ENCODE results near the gene LHFPL2. TPM values are rescaled to one million over a fixed set of nuclear protein-coding genes. Genes with fewer than 3 reads are reported as not detected.

Gene LHFPL2
- total and polyA plus RNA-seq, 9 of the 15 experiments (the other 6 are each of a cell fraction or from before 2014, with no cell fraction given), result 1.0 to 6.6 (median 4.6) TPM

DNA sequence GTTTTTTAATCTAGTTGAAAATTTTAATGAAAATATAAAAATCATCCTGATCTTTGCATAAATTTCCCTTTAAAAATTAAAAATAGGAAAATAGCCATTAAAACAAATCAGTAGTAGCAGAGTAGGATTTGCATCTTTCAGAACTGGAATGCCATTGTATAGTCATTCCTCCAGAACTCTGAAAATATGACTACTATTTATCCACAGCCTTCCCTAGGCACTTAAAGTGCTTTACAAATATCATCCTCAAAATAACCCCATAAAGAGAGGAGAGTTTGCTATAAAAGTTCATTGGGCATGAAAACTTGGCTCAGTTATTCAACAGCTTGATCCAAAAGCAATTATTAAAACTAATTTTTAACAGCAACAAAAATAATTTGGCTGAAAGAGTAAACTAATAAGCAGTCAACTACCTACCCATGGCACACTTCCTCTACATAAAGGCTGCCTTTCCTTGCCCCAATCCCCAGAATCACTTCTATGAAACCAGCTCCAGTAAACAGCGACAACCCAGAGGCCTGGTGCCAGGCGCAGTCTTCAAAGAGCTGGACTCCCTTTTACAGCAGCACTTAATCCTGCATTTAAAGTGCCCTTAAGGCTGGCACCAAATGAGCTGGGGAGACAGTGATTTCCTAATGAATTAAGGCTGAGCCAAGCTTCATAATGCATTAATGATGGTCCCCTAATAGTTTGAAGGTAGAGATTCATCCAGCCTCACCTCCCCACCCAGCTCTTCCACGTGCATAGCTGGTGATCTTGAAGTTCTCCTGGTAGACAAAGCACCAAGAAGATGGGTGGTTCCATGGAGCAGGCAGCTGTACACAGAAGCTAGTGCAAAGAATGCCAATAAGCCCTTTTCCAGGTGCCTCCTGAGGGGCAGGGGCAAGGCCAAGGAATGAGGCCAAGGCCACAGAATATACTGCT is 36.1 kb downstream of the LHFPL2 start:
- Histone ChIP-seq H3K4me2 (ENCODE audit: insufficient read depth, low read length) (no peak overlapping the region), H2AFZ (ENCODE audit: low read depth, low read length) (no peak overlapping the region), H3K27me3 (ENCODE audit: control insufficient read depth in 2 of 2, insufficient read depth in 2 of 2, low read length in 2 of 2) (no peaks in the 10 kb centered on the region), H3K36me3 (ENCODE audit: control insufficient read depth, insufficient read depth, low read length) (no peaks in the 10 kb centered on the region), H4K20me1 (replicated peaks; ENCODE audit: control insufficient read depth, insufficient read depth, low read length) (no peaks in the 10 kb centered on the region), H3K27ac (ENCODE audit: extremely low read depth, low read depth, low read length) (no peak overlapping the region), H3K9me3 (replicated peaks; ENCODE audit: control insufficient read depth, insufficient read depth, low read depth, low read length) (no peaks in the 10 kb centered on the region), H3K4me3 (no peak overlapping the region), H3K4me1 (replicated peaks in 1 of 2; ENCODE audit: control insufficient read depth in 2 of 2, insufficient read depth in 2 of 2, low read length in 2 of 2) (peaks cover 3 to 14% of the 10 kb centered on the region in 2 experiments; a peak in 4 of 5 replicates), H3K9me1 (ENCODE audit: control insufficient read depth, insufficient read depth, low read length) (no peaks in the 10 kb centered on the region), H3K9ac (ENCODE audit: insufficient read depth in 1 of 2, low read depth in 2 of 2, low read length in 2 of 2) (no peak overlapping the region), H3K79me2 (ENCODE audit: control insufficient read depth, insufficient read depth, low read length) (no peaks in the 10 kb centered on the region)
- no peak for ATAC-seq
- ChIA-PET POLR2A (interaction anchor here (0.6 to 2.1 kb wide), 5 partner anchors 9 to 277 kb away, joined by 3 to 5 read pairs (median 3); no protein-coding TSS in a partner anchor), CTCF (ENCODE audit: low intra/inter-chr PET ratio) (no interaction called here)
- WGBS (ENCODE audit: insufficient coverage, low coverage, missing lambda C conversion rate), result 54% methylated on average over 3 of the region's 3 CpGs
- in situ Hi-C loops (cut with MboI), result loop anchor here (5.0 kb wide), 1 partner anchor 65 kb away; no protein-coding TSS in a partner anchor
- intact Hi-C loops (cut with micrococcal nuclease), result no loop called here
- BruUV-seq (replicated peaks), result no TSS peak
- FAIRE-seq, result no peak
- DNase-seq (ENCODE audit: extremely low read depth in 1 of 4, low spot score in 3 of 4), result no peak
- TF ChIP-seq, protein P1, sequence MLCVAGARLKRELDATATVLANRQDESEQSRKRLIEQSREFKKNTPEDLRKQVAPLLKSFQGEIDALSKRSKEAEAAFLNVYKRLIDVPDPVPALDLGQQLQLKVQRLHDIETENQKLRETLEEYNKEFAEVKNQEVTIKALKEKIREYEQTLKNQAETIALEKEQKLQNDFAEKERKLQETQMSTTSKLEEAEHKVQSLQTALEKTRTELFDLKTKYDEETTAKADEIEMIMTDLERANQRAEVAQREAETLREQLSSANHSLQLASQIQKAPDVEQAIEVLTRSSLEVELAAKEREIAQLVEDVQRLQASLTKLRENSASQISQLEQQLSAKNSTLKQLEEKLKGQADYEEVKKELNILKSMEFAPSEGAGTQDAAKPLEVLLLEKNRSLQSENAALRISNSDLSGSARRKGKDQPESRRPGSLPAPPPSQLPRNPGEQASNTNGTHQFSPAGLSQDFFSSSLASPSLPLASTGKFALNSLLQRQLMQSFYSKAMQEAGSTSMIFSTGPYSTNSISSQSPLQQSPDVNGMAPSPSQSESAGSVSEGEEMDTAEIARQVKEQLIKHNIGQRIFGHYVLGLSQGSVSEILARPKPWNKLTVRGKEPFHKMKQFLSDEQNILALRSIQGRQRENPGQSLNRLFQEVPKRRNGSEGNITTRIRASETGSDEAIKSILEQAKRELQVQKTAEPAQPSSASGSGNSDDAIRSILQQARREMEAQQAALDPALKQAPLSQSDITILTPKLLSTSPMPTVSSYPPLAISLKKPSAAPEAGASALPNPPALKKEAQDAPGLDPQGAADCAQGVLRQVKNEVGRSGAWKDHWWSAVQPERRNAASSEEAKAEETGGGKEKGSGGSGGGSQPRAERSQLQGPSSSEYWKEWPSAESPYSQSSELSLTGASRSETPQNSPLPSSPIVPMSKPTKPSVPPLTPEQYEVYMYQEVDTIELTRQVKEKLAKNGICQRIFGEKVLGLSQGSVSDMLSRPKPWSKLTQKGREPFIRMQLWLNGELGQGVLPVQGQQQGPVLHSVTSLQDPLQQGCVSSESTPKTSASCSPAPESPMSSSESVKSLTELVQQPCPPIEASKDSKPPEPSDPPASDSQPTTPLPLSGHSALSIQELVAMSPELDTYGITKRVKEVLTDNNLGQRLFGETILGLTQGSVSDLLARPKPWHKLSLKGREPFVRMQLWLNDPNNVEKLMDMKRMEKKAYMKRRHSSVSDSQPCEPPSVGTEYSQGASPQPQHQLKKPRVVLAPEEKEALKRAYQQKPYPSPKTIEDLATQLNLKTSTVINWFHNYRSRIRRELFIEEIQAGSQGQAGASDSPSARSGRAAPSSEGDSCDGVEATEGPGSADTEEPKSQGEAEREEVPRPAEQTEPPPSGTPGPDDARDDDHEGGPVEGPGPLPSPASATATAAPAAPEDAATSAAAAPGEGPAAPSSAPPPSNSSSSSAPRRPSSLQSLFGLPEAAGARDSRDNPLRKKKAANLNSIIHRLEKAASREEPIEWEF (CRISPR knock-in tag; IDR thresholded peaks at IDR 0.05), result no peak
- no peak for TF ChIP-seq LCOR (CRISPR knock-in tag; IDR thresholded peaks at IDR 0.05)
- TF ChIP-seq, protein P2, sequence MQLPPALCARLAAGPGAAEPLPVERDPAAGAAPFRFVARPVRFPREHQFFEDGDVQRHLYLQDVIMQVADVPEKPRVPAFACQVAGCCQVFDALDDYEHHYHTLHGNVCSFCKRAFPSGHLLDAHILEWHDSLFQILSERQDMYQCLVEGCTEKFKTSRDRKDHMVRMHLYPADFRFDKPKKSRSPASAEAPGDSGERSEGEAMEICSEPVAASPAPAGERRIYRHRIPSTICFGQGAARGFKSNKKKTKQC (CRISPR knock-in tag; IDR thresholded peaks at IDR 0.05), result no peak
- TF ChIP-seq TFE3 (CRISPR knock-in tag; IDR thresholded peaks at IDR 0.05), result no peak
- no peak for TF ChIP-seq ZFX (CRISPR knock-in tag; IDR thresholded peaks at IDR 0.05)
- no peak for TF ChIP-seq ZNF639 (CRISPR knock-in tag; conservative IDR thresholded peaks at IDR 0.05 in 1 of 2, IDR thresholded peaks at IDR 0.05 in 1 of 2)
- no peak for TF ChIP-seq FOSL1 (tag; conservative IDR thresholded peaks at IDR 0.05)
- TF ChIP-seq ARID1B (IDR thresholded peaks at IDR 0.05), result no peak
- TF ChIP-seq ADNP (tag; IDR thresholded peaks at IDR 0.05), result no peak
- no peak for TF ChIP-seq ZNF764 (CRISPR knock-in tag; IDR thresholded peaks at IDR 0.05; ENCODE audit: low read depth)
- TF ChIP-seq HDAC8 (tag; IDR thresholded peaks at IDR 0.05), result no peak

All from K562 (cell line).